PFSK-1 (cell line): ENCODE data around the gene MIPOL1.

ENCODE experiments used
- FOXP2 ChIP-seq: optimal IDR thresholded peaks from 2 replicates; pipeline ENCODE3; 2011; ENCODE audit warnings: borderline replicate concordance, control low read depth, inconsistent platforms; ENCODE audit not compliant: insufficient read depth; ENCODE audit errors: extremely low read length, extremely low read depth
- POLR2AphosphoS5 ChIP-seq: IDR thresholded peaks from 2 replicates; pipeline ENCODE4 v1.6.1; 2012; ENCODE audit warnings: low read depth, mild to moderate bottlenecking, control low read depth, low read length, moderate library complexity
- REST ChIP-seq, 2 experiments: IDR thresholded peaks; 2 replicates each; pipeline versions ENCODE4 v1.6.1 to v1.8.0; 2011 to 2012; ENCODE audit warnings: low read depth in 2 of 2, low read length in 2 of 2, control low read depth in 1 of 2, inconsistent platforms in 1 of 2, mild to moderate bottlenecking in 1 of 2, moderate library complexity in 1 of 2; ENCODE audit not compliant: insufficient read depth in 1 of 2
- SIN3A ChIP-seq: IDR thresholded peaks from 2 replicates; pipeline ENCODE4 v1.6.1; 2012; ENCODE audit warnings: mild to moderate bottlenecking, low read length, moderate library complexity, borderline replicate concordance; ENCODE audit not compliant: insufficient read depth
- TAF1 ChIP-seq: IDR thresholded peaks from 2 replicates; pipeline ENCODE4 v1.6.1; 2012; ENCODE audit warnings: low read length, control low read depth, borderline replicate concordance; ENCODE audit not compliant: insufficient read depth

Gene MIPOL1

DNA sequence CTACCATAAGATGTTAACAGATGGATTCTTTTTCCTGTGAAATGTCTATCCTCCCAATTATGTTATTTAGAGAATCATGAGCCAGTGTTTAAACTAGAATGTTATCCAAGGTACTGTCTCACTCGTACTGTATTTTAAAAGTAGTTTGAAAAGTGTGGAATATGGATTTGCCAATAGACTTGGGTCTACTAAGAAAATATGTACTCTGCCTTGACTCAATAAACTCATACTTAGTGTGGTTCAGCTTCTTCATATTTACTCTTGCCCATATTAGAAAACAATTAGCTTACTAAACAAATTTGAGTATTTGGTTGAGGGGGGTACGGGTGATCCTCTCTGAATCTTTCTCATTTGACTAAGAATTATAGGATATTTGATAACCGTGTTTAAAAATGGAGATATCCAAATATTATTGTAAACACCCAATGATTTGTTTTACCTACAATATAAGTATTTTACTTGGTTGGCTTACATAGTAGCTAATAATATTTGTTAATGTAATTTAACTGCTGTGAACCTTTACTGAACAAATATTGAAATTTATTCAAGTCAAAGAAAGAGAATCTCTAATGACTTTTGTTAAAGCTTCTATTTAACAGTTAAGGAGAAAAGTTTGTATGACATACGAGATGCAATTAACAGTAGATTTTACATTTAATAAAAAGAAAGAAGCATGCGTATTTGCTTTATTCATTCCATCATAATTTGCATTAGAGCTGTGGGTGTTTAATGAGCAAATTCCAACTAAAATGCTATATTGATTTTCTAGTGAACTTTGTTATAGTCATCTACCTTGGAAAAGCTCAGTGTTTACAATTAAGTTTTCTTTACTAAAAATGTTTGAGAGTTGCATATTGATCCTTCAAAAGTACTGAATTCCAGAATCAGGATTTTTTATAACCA is 81.2 kb downstream of the MIPOL1 start:
- TF ChIP-seq SIN3A (no peak), TAF1 (no peak), POLR2AphosphoS5 (no peak), FOXP2 (no peak), REST (IDR thresholded peaks at IDR 0.05; ENCODE audit: insufficient read depth in 1 of 2, low read depth in 2 of 2, low read length in 2 of 2) (no peak)

- TF ChIP-seq REST (IDR thresholded peaks at IDR 0.05; ENCODE audit: insufficient read depth in 1 of 2, low read depth in 2 of 2, low read length in 2 of 2) (no peak), TAF1 (no peak), POLR2AphosphoS5 (no peak), SIN3A (no peak), FOXP2 (no peak)
Observed at GRCh38 chr14:37279818-37280217, 82.1 kb downstream of the MIPOL1 start.

DNA sequence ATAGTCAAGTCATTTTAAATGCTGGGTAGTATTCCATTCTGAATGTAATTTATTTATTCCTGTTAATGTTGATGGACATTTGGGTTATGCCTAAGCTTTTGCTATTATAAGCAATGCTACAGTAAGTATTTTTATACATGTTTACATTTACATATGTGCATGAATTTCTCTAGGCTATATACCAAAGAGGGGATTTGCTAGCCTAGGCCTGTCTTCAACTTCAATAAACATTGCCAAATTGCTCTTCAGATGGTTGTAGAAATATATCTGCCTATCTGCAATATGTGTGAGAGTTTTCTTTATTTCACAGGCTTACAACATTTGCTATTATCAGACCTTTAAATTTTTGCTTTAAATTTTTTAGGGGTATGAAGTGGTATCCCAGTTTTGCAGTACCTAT is 87.0 kb downstream of the MIPOL1 start:
- no peak for TF ChIP-seq SIN3A

GRCh38 chr14:37285220-37285619 is 87.5 kb downstream of the MIPOL1 start:
- TF ChIP-seq SIN3A (no peak), REST (IDR thresholded peaks at IDR 0.05; ENCODE audit: insufficient read depth in 1 of 2, low read depth in 2 of 2, low read length in 2 of 2) (no peak), TAF1 (no peak), FOXP2 (no peak), POLR2AphosphoS5 (no peak)

- no peak for TF ChIP-seq REST (IDR thresholded peaks at IDR 0.05; ENCODE audit: insufficient read depth in 1 of 2, low read depth in 2 of 2, low read length in 2 of 2)
- TF ChIP-seq FOXP2 = no peak
- TF ChIP-seq TAF1 = no peak
- no peak for TF ChIP-seq POLR2AphosphoS5
- no peak for TF ChIP-seq SIN3A
Observed at GRCh38 chr14:37289688-37290087, 92.0 kb downstream of the MIPOL1 start.
